SK-N-SH treated with all-trans-retinoic acid at 6 μM for 48 hours (cell line): ENCODE data around the gene PHF2.

Source experiments
- ATAC-seq: fragments of 200-7000 bp; cut with Tn5 transposase; 3 replicates; pipeline ENCODE4 v1.9.1; 2020; ENCODE audit warnings: mild to moderate bottlenecking, moderate library complexity
- ARNTL ChIP-seq: fragments of 450-650 bp; formaldehyde crosslinking; IDR thresholded peaks from 2 replicates; pipeline ENCODE4 v1.5.0; 2020; ENCODE audit warnings: low read depth, mild to moderate bottlenecking, moderate library complexity, borderline replicate concordance
- BACH2 ChIP-seq: fragments of 250-450 bp; sonication (Bioruptor Pico); IDR thresholded peaks from 2 replicates; pipeline ENCODE4 v1.9.0; 2021; ENCODE audit warnings: mild to moderate bottlenecking, borderline replicate concordance
- CREB5 ChIP-seq: fragments of 250-450 bp; sonication (Bioruptor Pico); IDR thresholded peaks from 2 replicates; pipeline ENCODE4 v1.5.1; 2020; ENCODE audit warnings: low read depth, mild to moderate bottlenecking, moderate library complexity
- CSDC2 ChIP-seq: fragments of 250-450 bp; sonication (Bioruptor Pico); IDR thresholded peaks from 2 replicates; pipeline ENCODE4 v1.5.0; 2020; ENCODE audit warnings: mild to moderate bottlenecking, moderate library complexity
- GLIS3 ChIP-seq: fragments of 250-450 bp; sonication (Bioruptor Pico); IDR thresholded peaks from 2 replicates; pipeline ENCODE4 v1.5.0; 2020; ENCODE audit warnings: mild to moderate bottlenecking, moderate library complexity
- ISL1 ChIP-seq: fragments of 250-450 bp; sonication (Bioruptor Pico); IDR thresholded peaks from 2 replicates; pipeline ENCODE4 v2.1.2; 2022; ENCODE audit warnings: mild to moderate bottlenecking, moderate library complexity
- OSR1 ChIP-seq: fragments of 250-450 bp; sonication (Bioruptor Pico); IDR thresholded peaks from 2 replicates; pipeline ENCODE4 v1.8.0; 2022; ENCODE audit warnings: moderate library complexity, mild to moderate bottlenecking, inconsistent platforms
- RARB ChIP-seq: fragments of 250-450 bp; sonication (Bioruptor Pico); IDR thresholded peaks from 2 replicates; pipeline ENCODE4 v1.8.0; 2021; ENCODE audit warnings: mild to moderate bottlenecking, moderate library complexity
- SNAI2 ChIP-seq: fragments of 250-450 bp; sonication (Bioruptor Pico); IDR thresholded peaks from 2 replicates; pipeline ENCODE4 v1.5.0; 2020; ENCODE audit warnings: mild to moderate bottlenecking, moderate library complexity
- TCF4 ChIP-seq: fragments of 250-450 bp; sonication (Bioruptor Pico); IDR thresholded peaks from 2 replicates; pipeline ENCODE4 v1.8.0; 2021; ENCODE audit warnings: mild to moderate bottlenecking, moderate library complexity, borderline replicate concordance
- TOX ChIP-seq: fragments of 250-450 bp; sonication (Bioruptor Pico); IDR thresholded peaks from 2 replicates; pipeline ENCODE4 v1.8.0; 2021; ENCODE audit warnings: mild to moderate bottlenecking, moderate library complexity, borderline replicate concordance
- ZC3H10 ChIP-seq: fragments of 250-450 bp; sonication (Bioruptor Pico); IDR thresholded peaks from 2 replicates; pipeline ENCODE4 v1.5.1; 2021; ENCODE audit warnings: mild to moderate bottlenecking, moderate library complexity
- ZFP3 ChIP-seq: fragments of 250-450 bp; sonication (Bioruptor Pico); IDR thresholded peaks from 2 replicates; pipeline ENCODE4 v1.5.0; 2020; ENCODE audit warnings: mild to moderate bottlenecking, moderate library complexity
- ZFP30 ChIP-seq: fragments of 450-650 bp; formaldehyde crosslinking; IDR thresholded peaks from 2 replicates; pipeline ENCODE4 v1.5.0; 2022; ENCODE audit warnings: mild to moderate bottlenecking, moderate library complexity
- ZNF565 ChIP-seq: fragments of 450-650 bp; formaldehyde crosslinking; conservative IDR thresholded peaks from 2 replicates; pipeline ENCODE4 v1.5.0; 2020; ENCODE audit warnings: low read depth, mild to moderate bottlenecking, moderate library complexity
- ZNF70 ChIP-seq: fragments of 450-650 bp; formaldehyde crosslinking; IDR thresholded peaks from 2 replicates; pipeline ENCODE4 v1.5.0; 2020; ENCODE audit warnings: mild to moderate bottlenecking, moderate library complexity
- ZNF8 ChIP-seq: fragments of 450-650 bp; formaldehyde crosslinking; IDR thresholded peaks from 2 replicates; pipeline ENCODE4 v1.5.0; 2020; ENCODE audit warnings: mild to moderate bottlenecking, moderate library complexity
- TF ChIP-seq, protein P1 (sequence below): fragments of 250-450 bp; sonication (Bioruptor Pico); IDR thresholded peaks from 2 replicates; pipeline ENCODE4 v1.5.0; 2020; ENCODE audit warnings: mild to moderate bottlenecking, moderate library complexity
- TF ChIP-seq, protein P2 (sequence below): fragments of 250-450 bp; sonication (Bioruptor Pico); IDR thresholded peaks from 2 replicates; pipeline ENCODE4 v1.8.0; 2020; ENCODE audit warnings: mild to moderate bottlenecking, moderate library complexity, borderline replicate concordance
- TF ChIP-seq, protein P3 (sequence below): fragments of 250-450 bp; sonication (Bioruptor Pico); IDR thresholded peaks from 2 replicates; pipeline ENCODE4 v1.5.1; 2021; ENCODE audit warnings: mild to moderate bottlenecking, moderate library complexity

Gene PHF2

DNA sequence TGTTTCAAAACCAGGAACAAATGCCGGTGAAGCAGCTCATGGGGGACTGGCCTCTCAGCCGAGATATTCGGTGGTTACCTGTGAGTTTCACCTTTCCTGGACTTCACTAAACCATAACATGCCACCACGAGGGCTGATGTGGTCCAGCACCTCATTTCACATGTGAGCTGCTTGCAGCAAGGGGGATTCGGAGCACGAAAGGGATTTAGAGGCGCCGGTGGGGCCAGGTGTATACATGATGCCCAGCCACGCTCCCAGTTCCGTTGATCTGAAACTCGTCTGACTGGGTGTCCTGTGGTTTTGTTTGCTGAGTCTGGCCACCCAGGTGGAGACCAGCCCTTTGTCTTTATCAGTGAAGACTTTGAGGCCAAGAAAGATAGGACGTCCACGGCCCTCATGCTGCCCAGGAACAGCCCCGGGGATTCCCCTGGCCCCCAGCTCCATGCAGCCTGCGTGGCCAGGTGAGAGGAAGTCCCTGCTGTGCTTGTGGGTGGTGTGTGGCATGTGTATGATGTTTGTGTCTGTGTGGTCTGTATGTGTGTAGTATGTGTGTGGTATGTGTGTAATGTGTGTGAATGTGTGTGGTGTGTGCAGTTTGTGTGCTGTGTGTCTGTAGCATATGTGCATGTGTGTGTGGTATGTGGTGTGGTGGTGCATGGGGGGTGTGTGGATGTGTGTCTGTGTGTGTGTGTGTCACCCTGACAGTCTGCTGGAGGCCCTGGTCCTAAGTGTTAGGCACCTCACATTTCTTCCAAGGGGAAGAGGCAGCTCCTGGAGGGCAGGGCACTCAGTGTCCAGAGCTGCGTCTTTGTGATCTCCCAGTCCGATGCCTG is 23.4 kb downstream of the PHF2 start:
- TF ChIP-seq ZFP3 (CRISPR knock-in tag) (no peak), OSR1 (no peak), GLIS3 (no peak), SNAI2 (CRISPR knock-in tag) (no peak), BACH2 (no peak), TOX (CRISPR knock-in tag) (no peak), ISL1 (CRISPR knock-in tag) (no peak), ZNF8 (CRISPR knock-in tag) (no peak)
- no peak for ATAC-seq

DNA sequence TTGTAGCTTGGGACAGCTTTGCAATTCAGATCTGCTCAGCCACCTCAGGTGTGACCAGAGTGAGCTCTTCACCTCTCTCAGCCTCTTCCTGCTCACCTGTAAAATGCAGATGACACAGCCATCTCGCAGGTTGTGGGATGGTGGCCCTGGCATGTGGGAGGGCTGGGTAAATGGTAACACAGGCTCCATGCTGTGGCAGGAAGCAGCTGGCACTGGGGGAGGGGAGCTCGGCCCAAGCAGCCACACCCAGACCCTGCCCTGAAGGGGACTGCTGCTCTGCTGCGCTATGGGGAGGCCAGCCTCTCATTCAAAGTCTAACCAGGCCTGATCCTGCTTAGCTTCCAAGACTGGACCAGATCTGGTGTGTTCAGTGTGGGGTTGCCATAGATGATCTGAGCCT is 24.1 kb downstream of the PHF2 start:
- no peak for TF ChIP-seq RARB (CRISPR knock-in tag)
- TF ChIP-seq ZNF565 (CRISPR knock-in tag), result no peak
- TF ChIP-seq, protein P1, sequence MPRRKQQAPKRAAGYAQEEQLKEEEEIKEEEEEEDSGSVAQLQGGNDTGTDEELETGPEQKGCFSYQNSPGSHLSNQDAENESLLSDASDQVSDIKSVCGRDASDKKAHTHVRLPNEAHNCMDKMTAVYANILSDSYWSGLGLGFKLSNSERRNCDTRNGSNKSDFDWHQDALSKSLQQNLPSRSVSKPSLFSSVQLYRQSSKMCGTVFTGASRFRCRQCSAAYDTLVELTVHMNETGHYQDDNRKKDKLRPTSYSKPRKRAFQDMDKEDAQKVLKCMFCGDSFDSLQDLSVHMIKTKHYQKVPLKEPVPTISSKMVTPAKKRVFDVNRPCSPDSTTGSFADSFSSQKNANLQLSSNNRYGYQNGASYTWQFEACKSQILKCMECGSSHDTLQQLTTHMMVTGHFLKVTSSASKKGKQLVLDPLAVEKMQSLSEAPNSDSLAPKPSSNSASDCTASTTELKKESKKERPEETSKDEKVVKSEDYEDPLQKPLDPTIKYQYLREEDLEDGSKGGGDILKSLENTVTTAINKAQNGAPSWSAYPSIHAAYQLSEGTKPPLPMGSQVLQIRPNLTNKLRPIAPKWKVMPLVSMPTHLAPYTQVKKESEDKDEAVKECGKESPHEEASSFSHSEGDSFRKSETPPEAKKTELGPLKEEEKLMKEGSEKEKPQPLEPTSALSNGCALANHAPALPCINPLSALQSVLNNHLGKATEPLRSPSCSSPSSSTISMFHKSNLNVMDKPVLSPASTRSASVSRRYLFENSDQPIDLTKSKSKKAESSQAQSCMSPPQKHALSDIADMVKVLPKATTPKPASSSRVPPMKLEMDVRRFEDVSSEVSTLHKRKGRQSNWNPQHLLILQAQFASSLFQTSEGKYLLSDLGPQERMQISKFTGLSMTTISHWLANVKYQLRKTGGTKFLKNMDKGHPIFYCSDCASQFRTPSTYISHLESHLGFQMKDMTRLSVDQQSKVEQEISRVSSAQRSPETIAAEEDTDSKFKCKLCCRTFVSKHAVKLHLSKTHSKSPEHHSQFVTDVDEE (CRISPR knock-in tag), result no peak
- no peak for TF ChIP-seq TCF4 (CRISPR knock-in tag)
- TF ChIP-seq BACH2, result no peak
- TF ChIP-seq CREB5 (CRISPR knock-in tag), result no peak
- TF ChIP-seq, protein P2, sequence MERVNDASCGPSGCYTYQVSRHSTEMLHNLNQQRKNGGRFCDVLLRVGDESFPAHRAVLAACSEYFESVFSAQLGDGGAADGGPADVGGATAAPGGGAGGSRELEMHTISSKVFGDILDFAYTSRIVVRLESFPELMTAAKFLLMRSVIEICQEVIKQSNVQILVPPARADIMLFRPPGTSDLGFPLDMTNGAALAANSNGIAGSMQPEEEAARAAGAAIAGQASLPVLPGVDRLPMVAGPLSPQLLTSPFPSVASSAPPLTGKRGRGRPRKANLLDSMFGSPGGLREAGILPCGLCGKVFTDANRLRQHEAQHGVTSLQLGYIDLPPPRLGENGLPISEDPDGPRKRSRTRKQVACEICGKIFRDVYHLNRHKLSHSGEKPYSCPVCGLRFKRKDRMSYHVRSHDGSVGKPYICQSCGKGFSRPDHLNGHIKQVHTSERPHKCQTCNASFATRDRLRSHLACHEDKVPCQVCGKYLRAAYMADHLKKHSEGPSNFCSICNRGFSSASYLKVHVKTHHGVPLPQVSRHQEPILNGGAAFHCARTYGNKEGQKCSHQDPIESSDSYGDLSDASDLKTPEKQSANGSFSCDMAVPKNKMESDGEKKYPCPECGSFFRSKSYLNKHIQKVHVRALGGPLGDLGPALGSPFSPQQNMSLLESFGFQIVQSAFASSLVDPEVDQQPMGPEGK (CRISPR knock-in tag), result no peak
- no peak for ATAC-seq

DNA sequence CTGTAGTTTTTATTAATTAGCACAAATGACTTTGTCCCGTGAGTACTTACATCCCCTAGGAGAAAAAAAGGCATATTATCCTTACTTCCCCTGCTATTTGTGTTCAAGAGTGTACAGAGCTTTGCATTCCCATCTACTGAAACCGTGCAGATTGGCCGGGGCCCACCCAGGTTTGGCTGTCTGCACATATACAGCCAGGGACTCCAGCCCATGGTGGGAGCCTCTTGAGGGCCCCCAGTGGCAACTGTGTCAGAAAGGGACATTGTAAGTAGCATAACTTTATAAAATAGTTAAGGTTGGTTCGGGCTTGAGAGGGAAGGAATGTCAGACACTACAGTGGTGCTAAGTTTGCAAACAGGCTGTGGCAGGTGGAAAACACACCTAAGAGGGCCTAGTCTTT is 24.7 kb downstream of the PHF2 start:
- TF ChIP-seq BACH2 (no peak), ZFP30 (CRISPR knock-in tag) (no peak), TOX (CRISPR knock-in tag) (no peak), CREB5 (CRISPR knock-in tag) (no peak), ISL1 (CRISPR knock-in tag) (no peak), ZNF70 (CRISPR knock-in tag) (no peak), ZFP3 (CRISPR knock-in tag) (no peak), ZNF565 (CRISPR knock-in tag) (no peak), ZNF8 (CRISPR knock-in tag) (no peak), CSDC2 (CRISPR knock-in tag) (no peak), GLIS3 (no peak), ARNTL (CRISPR knock-in tag) (no peak), ZC3H10 (CRISPR knock-in tag) (no peak), RARB (CRISPR knock-in tag) (no peak), SNAI2 (CRISPR knock-in tag) (no peak), OSR1 (no peak)
- TF ChIP-seq, protein P2 (CRISPR knock-in tag), result no peak
- TF ChIP-seq, protein P3, sequence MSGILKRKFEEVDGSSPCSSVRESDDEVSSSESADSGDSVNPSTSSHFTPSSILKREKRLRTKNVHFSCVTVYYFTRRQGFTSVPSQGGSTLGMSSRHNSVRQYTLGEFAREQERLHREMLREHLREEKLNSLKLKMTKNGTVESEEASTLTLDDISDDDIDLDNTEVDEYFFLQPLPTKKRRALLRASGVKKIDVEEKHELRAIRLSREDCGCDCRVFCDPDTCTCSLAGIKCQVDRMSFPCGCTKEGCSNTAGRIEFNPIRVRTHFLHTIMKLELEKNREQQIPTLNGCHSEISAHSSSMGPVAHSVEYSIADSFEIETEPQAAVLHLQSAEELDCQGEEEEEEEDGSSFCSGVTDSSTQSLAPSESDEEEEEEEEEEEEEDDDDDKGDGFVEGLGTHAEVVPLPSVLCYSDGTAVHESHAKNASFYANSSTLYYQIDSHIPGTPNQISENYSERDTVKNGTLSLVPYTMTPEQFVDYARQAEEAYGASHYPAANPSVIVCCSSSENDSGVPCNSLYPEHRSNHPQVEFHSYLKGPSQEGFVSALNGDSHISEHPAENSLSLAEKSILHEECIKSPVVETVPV (CRISPR knock-in tag), result no peak
- ATAC-seq, result no peak
